Heart left ventricle (tissue), 13 donors: ENCODE results near the gene ZC3H18.

Experiments
- CTCF ChIP-seq, 12 donors: fragments of 200-600 bp; sonication (generic) in 4 of 12; IDR thresholded peaks; one replicate each; pipeline versions ENCODE4 v1.5.0 to v1.8.0; 2018 to 2022; ENCODE audit warnings: antibody characterized with exemption in 12 of 12, mild to moderate bottlenecking in 5 of 12
- POLR2A ChIP-seq, 2 donors: fragments of 450-650 bp; IDR thresholded peaks; one replicate each; pipeline ENCODE4 v1.6.1; 2017; ENCODE audit warnings: antibody characterized with exemption in 2 of 2, mild to moderate bottlenecking in 2 of 2, moderate library complexity in 2 of 2
- donor health status: ischemic (EF 13 %, LVEDD 7.1; RV severe dilation, severe dysfunction).
- donor health status: DM: no; HTN: yes; CAD: no.
- donor health status: DM: no; HTN: no; CAD: no.
- donor health status: ischemic (EF 25% LVEDD 6.9; RV normal size, moderate dysfunction).
- donor health status: ischemic (EF 25% LVEDD 5.7; RV mildly dilated, moderate dysfunction).
- donor health status: ischemic (EF 35%, LVEDD 5.7; RV mildly dilated, moderate dysfunction).
- donor health status: nonischemic (EF 11% LVEDD 7.7; RV severe dilation, severe dysfunction).
- donor health status: DM: yes; HTN: yes; CAD: no.
- donor health status: PGD.
- donor health status: ischemic (EF 29% LVEDD 5.4; RV normal size, mild dysfunction).
- donor health status: nonischemic (EF 23%, LVEDD 6.1; RV moderate dilation, normal function).

GRCh38 chr16:88681084-88681680, 111.0 kb downstream of the ZC3H18 start:
- TF ChIP-seq CTCF (IDR thresholded peaks at IDR 0.05) (peak in 4 of 12 donors; percentile 7 to 29 (median 12)), POLR2A (IDR thresholded peaks at IDR 0.05) (no peak)
